GM21737 (cell line): ENCODE data around the gene PTPRM.

ENCODE experiments used
- ATAC-seq: cut with Tn5 transposase; IDR thresholded peaks from one replicate; pipeline ENCODE4 v1.9.1; 2021; ENCODE audit warnings: mild to moderate bottlenecking, moderate library complexity; ENCODE audit not compliant: unreplicated experiment

Gene PTPRM

DNA sequence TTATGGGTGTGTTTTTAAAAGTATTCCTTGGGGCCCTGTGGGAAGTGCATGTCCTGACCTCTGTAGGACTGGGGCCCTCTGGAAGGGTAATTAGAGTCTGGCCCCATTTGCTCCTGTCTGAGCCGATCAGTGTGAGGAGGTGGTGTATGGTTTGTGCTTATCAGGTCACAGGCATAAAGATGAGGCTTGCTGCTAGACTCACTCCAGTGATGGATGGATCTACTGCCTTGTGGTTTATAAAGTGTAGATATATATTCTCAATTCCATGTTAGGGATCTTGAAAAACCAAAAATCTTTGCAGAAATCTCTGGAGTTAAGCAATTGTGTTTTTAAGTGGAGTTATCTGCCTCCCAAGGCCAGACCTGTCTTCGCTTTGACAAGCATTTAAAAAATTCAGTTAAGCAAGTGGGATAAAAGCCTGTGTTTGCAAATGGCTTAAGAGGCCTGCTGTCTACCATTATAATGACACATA, 182.4 kb downstream of the PTPRM start:
- no peak for ATAC-seq

DNA sequence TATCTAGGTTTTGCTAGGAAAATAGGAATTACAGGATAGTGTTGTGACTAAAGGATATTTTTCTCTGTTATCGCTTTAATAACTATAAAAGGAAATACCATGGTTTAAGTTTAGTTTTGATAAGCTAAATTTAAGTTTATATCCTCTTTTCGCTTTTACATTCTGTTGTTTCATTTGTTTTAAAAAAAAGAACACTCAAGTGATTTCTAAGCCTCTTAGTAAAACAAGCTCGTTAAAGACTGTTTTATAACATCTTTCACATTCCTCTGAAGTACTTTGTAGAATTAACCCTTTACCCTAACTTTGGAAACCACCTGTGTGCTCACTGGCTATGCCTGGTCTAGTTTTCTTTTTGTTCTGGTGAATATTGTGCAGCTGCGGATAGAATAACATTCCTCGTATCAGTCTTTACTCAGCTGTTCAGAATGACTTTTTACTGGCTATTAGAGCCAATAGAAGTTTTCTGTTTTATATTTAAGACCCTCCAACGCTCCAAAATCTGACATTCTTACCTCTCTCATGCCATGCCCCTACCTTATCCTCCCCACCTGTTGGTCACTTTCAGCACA, 183.1 kb downstream of the PTPRM start:
- ATAC-seq: no peak

DNA sequence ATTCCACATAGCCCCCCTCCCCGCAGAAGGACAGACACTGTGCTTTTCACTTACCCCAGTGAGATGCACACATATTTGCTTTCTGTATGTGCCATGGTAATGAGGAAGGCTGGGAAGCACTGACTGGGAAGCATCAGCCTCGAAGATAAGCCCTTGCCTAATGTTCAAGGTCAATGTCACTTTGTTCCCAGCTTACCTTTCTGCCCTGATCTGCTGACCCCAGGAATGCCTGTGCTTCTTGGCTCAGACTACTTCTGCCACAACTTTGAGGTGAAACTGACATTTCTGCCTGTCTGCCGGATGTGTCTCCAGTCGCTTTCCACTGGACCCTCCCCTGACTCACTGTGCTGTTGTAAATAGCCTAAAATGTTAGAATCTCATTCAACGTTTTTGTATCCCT, 183.8 kb downstream of the PTPRM start:
- ATAC-seq: no peak

DNA sequence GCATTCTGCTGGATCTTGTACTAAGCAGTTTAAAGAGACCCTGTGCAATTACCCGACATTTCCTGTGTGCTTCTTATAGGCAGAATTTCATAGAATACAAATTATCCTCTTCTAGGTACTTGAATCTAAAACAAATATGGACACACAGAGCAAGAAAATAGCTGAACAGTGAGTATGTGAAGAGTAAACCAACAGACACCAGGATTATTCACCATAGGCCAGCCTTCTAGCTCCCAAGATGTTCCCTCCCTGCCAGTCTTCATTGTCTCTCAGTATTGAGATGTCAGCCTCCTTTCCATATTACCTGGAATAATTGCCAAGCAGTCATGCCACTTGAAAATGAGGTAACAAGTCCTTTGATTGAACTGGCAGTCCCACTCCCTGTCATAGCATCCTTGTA, 187.1 kb downstream of the PTPRM start:
- ATAC-seq: no peak

DNA sequence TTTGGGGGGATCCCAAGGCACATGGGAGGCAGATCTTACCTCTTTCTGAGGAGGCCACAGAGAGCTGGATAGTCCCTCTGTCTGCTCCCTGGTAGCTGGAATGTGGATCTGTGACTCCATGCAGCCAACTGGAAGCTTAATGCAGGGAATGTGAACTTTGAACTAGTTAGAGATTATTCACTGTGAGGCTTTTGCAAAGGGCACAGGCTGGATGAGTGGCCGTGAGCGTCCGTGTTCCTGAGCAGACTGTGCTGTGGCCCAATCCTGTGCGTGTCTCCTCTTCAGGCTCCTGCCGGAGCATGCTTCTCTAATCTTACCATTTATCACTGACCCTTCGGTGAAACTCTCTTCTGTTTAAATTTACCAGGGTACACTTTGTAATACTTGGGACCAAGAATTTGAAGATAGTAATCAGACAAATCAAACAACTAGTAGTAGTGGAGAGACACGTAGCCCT, 187.6 kb downstream of the PTPRM start:
- ATAC-seq: no peak

DNA sequence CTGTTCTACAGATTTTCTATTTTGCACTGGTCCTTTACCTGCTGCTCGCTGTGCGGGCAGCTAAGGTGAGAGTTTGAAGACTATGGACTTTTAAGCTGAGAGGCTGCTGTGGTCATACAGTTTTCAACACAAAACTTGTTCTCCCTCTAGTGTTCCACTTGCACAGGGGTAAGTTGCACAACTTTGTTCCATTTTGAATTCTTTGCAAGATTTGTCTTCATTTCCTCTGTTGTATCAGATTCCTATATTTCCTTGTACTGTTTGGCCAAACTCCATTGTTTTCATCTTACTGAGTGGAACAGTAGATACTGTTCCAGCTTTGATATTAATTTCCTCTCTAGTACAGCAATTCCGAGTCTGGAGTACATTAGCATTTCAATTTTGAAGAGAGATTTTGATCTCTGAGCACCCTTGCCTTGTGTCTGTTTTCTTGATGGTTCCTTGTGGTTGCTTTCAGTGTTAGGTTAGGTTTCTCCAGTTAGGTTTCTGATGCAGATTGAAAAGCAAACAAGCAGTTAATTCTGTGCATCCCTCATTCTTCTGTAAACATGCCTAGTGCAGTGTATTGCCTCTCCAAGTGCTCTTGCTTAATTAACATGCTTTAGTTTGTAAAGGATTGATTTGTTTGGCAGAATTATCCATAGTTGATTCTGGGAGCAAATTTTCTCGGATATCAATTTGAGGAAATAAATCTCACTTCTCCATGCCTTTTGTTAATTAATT, 188.8 kb downstream of the PTPRM start:
- no peak for ATAC-seq

DNA sequence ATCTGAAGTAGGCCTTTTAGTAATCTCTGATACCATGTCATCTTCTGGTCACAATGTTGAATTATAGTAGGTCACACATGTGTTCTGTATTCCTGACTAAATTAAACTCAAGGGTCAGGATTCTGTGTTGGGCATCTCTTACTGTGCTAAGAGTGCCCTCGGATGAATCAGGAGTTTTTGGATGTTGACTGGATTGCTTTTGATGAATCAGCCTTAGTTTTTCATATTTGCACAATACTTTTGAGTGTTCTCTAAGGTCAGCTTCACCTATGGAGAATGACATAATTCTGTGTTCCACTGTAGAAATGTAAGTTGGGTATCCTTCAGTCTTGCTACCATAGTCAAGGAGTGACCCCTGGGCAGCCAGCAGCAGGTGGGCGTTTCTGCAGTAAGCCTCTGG, 190.1 kb downstream of the PTPRM start:
- no peak for ATAC-seq

DNA sequence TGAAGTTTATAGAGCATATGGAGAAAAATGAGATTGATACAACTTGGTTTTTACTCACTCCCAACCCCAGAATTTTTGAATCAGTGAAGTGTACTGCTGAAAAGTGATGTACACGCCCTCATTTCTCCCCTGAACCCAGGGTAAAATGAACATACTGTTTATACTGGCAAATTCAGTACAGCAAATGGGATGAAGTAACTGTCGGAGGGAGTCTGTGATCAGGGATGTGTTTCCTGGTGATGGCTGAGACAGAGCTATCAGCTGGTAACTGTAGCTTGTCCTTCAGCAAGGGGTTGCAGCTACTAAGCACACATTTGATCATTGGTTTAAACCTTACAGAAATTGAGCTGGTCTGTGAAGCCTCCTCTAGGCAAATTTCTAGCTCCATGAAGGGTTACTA, 191.6 kb downstream of the PTPRM start:
- no peak for ATAC-seq

DNA sequence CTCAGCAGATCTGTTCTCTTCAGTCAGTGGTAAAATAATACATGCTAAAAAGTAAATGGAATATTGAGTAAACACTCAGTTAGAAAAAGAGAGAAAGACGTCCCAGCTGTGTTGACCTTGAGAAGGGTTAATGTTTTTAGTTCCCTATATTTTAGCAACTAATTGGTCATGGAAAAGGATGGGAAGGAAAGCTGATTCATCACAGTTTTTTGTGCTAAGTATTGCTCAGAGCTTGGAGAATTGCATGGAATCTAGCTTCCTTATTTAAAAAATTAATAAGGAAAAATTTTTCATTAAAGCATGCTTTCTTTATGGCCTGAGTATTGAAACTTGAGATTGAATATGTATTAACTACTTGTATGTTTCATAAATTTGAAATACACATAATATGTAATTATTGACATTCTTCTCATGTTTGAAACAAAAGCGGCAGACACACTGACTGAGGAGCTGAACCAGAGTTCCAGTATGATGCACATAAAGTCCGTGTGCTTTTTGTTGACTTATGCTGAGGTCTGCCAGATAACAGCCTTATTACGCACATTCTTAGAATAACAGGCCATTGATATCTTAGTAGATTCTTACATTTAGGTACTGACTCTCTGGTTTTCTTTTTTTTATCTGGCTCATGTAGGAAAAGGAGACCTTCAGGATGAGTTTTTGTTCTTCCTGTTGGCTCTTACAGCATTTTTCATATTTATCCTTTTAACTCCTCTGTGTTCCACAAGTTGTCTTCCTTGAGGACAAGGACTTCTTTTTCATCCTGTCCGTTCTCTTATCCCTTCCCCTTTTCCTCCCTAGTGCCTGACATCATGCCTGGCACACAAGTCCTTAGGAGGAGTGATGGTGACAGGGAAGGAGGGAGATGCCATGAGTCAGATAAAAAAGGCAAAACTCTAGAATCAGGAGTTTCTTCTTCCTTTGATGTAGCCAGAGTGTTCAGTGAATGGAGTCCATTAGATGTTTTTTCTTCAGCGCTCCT, 194.1 kb downstream of the PTPRM start:
- no peak for ATAC-seq

DNA sequence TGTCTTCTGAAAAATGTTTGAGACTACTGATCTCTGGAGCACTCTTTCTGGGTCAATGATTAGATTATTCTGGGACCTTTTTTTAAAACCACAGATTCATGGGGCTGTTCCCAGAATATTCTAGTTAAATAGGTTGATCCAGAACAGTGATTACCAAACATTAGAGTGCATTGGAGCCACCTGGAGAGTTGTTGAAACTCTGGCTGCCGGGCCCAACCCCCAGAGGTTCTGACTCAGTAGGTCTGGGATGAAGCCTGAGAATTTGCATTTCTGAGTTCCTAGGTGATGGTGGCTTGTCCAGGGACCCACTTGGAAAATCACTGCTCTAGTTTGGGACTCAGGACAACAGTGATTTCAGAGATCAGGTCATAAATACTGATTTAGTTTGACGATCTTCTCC, 197.3 kb downstream of the PTPRM start:
- ATAC-seq: no peak

DNA sequence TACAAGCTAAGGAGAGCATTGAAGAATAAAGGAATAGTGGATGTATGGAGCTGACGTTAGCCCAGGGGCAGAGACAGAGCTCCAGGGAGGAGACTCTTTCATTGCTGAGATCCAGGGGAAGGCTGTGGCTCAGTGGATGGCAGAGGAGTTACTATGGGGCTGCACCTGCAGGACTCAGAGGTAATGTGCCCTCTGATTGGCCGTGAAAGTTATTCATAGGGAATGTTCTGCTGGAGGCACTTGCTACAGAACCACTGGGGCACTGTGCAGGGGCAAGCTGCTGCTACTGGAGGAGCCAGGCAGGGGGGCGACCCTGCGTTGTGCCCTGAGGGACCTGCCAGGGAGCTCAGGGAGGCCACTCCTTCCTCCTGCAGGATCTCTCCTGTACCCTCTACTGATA, 199.2 kb downstream of the PTPRM start:
- ATAC-seq: no peak

DNA sequence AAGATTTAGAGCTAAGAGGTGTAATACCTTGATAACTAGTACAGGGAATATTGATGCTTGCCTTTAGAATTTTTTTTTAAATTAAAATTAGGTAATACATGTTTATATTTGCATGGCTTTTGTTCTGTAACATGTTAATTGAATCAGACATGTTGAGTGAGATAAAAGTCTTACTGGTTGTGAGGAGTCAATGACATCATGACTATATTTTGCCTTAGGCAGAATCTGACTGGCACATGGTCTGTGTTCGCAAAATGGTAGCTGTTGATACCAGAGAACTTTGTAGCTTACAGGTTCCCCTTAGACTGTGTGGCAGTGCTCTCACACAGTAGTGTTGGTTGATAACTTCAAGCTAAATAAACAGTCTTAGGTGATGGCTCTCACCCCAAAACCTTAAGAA, 199.7 kb downstream of the PTPRM start:
- no peak for ATAC-seq

DNA sequence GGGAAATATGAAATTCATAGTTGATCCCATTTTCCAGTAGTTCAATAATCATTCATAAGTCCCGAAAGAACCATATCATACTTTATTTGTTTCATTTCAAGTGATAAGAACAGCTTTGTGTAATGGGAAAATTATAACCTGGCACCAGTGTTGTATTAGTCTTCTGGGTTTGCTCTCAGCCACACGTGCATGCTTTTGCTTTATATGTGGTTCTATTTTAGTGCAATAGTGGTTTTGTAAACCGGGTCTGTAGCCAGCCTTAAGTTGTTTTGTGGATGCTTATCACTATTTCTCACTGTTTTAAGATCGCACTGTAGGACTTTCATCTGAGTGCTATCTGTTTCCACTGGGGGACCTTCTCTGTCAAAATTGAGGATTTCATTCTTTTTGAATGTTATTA, 203.8 kb downstream of the PTPRM start:
- no peak for ATAC-seq

DNA sequence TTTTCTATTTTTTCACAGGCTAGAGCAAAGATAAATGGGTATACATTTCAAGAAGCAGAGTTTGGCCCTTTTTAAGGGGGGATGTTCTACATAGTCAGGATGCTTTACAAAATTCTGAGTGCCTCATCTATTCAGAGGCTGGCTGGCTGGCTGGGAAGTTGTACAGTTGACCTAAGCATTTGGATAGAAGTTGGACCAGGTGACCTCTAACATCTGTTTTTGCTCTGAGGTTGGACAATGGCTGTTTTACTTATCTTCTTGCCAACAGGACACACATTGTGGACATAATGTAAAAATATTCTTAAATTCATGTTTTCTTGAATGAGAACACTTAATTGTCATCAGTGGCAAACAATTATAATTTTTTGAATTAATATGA, 205.4 kb downstream of the PTPRM start:
- ATAC-seq: no peak

DNA sequence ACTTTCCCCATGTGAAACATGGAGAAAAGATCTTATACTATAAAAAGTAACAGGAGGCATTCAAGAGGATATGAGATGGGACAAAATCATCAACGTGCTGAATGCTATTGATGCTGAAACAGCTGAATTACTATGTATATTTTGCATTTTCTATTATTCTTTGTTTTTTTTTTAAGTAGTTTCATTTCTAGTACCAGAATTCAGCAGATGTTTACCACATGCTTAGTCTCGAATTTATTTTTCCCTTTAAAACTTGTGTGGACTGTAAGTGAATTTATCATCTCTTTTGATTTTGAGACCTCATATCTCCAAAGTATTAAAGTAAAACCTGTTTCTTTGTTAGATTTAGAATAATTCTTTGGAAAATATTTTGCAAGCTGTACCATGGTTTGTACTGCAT, 205.8 kb downstream of the PTPRM start:
- ATAC-seq: no peak

DNA sequence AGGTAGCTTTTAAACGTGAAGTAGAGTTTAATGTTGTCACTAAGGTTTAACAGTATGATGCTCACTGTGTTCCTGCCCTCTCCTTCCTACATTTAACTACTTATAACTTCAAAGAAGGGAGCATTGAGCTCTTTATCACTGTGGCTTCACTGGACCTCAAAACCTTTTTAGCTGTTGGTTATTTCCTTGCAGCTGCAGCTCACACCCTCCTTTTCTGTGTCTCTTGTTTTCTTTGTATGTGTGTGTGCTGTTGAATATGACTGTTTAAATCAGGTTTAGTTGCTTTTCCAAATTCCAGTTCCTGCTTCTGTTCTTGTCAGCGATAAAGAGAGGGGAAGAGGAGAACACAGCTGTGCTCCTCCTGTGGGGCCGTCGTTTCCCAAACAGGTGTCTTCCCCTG, 208.0 kb downstream of the PTPRM start:
- ATAC-seq: no peak

DNA sequence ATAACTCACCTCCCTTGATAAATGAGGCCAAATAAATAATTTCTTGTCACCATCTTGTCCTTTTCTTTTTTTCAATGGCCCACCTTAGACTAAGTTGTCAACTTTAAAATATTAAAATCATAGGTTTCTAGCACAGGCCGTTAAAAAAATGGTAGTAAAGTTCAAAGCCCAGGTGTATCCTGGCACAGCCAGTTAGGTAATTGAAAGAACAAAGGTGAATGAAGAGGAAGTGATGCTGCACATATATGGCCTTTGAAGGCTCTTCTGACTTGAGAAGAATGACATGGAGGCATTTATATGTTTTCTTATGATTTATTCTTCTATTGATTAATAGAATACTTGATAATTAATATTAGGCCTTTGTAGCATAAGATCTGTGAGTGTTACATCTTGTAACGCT, 208.7 kb downstream of the PTPRM start:
- ATAC-seq: no peak

DNA sequence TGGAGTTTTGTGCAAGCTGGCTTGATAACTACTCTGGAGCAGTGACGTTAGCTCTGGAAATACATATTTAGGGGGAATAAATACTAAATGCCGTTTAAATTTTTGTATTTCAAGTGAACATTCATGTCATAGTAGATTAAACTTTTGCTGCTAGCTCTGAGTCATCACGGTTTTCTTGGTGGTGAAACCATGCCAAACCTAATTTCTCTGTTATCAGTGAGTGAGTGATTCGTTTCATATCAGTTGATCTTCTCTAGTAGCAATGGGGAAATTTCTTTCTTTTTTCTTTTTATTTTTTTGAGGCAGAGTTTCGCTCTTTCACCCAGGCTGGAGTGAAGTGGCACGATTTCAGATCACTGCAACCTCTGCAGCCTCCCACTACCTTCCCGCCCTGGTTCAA, 211.1 kb downstream of the PTPRM start:
- no peak for ATAC-seq

DNA sequence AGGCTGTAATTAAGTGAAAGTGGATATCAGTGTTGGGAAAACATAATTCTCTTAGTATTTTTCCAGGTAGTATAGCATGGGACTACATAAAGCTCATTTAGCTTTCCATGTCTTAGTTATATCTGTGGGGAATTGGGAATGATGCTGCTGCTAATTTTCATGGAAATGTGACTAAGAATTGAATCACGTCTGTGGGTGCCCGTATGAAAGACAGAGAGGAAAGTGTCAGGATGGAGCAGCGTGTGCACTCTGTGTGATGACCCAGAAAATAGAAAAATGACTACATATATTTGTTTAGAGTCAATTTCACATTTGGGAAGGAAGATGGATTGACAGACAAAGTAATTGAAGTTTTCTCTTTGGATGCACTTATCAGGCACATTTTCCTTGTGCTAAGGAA, 212.1 kb downstream of the PTPRM start:
- no peak for ATAC-seq

DNA sequence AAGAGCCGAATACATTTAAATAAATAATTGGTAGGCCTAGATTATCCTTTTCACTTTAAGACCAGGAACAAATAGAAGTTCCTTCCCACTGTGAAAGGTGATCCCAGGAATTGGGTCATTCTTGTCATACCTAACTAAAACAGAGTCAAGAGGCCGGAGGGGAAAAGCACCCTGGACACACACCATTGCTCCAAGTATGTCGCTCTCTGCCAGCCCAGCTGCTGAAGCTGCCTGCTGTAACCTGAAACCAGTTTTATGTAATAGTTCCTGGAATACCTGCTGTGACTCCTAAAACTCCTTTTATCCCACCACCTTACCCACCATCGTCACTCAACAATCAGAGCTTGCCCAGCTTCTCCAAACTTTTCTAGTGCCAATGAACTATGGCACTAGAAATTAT, 217.1 kb downstream of the PTPRM start:
- ATAC-seq: no peak

DNA sequence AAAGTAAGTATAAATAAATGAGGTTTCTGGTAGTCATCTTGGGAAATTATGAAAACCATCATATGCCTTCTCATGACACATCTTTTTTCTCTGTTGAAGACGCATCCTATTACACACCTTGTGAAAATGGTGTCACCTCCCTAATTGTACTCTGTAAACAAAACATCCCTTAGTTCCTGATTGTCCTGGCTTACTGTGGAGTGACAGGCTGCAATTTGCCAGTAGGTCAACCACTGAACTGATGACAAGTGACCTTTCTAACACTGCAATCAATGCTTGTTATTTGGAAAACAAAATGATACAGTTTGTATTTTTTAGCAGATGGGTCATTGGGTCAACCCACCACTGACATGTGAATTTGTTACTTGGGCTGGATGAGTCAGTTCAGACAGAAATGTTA, 219.5 kb downstream of the PTPRM start:
- ATAC-seq: no peak

DNA sequence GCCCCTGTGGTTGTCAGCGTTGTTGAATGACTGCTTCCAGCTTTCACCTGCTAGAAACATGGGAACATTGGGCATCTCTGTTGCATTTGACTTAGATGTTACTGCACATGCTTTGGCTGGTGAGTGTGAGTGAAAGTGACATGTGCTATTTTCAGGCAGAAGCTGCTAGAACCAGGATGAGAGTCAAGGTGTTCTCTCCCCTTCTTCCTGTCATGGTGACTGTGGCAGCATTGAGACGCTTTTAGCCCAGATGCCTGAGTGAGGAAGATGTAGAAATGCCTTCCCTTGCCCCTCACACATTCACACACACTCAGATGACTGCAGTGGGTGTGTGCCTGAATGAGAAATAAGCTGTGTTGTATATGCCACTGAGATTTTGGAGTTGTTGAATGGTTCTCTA, 220.2 kb downstream of the PTPRM start:
- ATAC-seq: no peak
